ENCODE results near the gene KCNAB1.

DNA sequence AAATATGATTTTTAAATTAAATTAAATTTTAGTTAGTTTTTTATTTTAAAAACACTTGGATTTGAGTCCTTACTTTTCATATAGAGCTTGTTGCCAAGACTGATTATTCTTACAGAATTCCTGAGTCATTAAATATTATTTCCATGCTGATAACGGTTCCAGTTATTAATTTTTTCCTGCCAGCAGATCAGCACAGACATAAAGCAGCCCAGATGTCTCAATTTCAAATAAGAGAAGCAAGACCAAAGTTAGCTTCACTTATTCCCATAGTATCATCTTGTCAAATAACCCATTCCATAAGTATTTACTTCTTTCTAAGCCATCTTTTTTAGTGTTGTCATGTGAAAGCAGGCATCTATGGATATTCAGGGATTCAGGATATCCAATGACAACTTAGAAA is 359.2 kb downstream of the KCNAB1 start:
- no peak for TF ChIP-seq EZH2 (optimal IDR thresholded peaks at IDR 0.05; ENCODE audit: low read depth, low read length)
- no peak for TF ChIP-seq CTCF (IDR thresholded peaks at IDR 0.05; ENCODE audit: low read length)
- TF ChIP-seq EZH2phosphoT487 (IDR thresholded peaks at IDR 0.05; ENCODE audit: low read length) = no peak
